ENCODE results near the gene HSBP1. TPM values are rescaled to one million over a fixed set of nuclear protein-coding genes. Genes with fewer than 3 reads are reported as not detected.

HSBP1 gene
- total and polyA plus RNA-seq, 2 donors from 2014 or later = 110 to 192 TPM

DNA sequence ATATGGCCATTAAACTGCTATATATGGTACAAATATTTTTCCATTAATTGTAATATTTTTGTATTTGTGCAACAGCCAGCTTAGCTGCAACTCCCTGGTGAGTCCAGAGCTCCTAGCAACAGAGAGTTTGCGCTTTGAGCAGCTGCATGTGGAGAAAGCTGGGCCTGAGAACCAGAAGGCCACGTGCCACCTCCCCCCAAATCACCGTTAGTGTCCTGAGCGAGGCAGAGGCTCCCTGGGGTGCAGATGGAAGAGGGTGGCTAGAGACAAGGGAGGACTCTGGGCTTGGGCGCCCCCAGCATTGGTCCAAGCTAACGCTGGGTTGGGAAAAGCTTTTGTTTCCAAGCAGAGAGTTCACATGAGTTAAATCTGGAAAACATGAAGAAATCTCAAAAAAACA lies 41.6 kb downstream of the HSBP1 start:
- Histone ChIP-seq H3K9me3 (ENCODE audit: control insufficient read depth in 2 of 3, insufficient read depth in 1 of 3, low read length in 3 of 3) (no peaks in the 10 kb centered on the region), H3K4me1 (ENCODE audit: control insufficient read depth in 2 of 3, insufficient read depth in 2 of 3, low read depth in 1 of 3, low read length in 3 of 3) (no peaks in the 10 kb centered on the region), H3K9ac (ENCODE audit: low read length in 3 of 3) (no peak overlapping the region), H3K27ac (ENCODE audit: low read depth in 2 of 2, low read length in 2 of 2) (no peak overlapping the region), H3K27me3 (ENCODE audit: control insufficient read depth, insufficient read depth, low read length) (no peaks in the 10 kb centered on the region), H3K36me3 (ENCODE audit: control insufficient read depth in 2 of 3, insufficient read depth in 3 of 3, low read length in 3 of 3) (no peaks in the 10 kb centered on the region), H3K4me3 (ENCODE audit: low read length in 3 of 3) (no peak overlapping the region)
- no peak for DNase-seq
- TF ChIP-seq, protein P1, sequence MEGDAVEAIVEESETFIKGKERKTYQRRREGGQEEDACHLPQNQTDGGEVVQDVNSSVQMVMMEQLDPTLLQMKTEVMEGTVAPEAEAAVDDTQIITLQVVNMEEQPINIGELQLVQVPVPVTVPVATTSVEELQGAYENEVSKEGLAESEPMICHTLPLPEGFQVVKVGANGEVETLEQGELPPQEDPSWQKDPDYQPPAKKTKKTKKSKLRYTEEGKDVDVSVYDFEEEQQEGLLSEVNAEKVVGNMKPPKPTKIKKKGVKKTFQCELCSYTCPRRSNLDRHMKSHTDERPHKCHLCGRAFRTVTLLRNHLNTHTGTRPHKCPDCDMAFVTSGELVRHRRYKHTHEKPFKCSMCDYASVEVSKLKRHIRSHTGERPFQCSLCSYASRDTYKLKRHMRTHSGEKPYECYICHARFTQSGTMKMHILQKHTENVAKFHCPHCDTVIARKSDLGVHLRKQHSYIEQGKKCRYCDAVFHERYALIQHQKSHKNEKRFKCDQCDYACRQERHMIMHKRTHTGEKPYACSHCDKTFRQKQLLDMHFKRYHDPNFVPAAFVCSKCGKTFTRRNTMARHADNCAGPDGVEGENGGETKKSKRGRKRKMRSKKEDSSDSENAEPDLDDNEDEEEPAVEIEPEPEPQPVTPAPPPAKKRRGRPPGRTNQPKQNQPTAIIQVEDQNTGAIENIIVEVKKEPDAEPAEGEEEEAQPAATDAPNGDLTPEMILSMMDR (IDR thresholded peaks at IDR 0.05; ENCODE audit: borderline replicate concordance, extremely low read depth, insufficient read depth) = no peak
- no peak for FAIRE-seq
- intact Hi-C loops (cut with DNase I) = no loop called here

DNA sequence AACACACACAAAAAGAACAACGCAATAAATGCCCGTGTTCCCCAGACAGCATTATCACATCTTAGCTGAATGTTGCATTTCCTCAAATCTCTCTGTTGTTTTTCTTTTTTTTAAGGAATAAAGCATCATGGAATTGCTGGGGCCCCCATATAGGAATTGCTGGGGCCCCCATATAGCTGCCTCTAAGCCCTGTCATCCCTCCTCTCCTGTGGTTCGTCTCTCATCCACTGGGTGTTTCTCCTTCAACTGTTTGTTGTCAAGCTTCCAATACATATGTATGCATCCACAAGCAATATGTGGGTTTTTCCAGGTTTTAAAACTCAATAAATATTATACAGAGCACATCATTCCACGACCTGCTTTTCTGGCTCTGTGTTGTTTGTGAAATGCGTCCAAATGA lies 43.2 kb downstream of the HSBP1 start:
- no peak overlapping the region for H3K27ac ChIP-seq (ENCODE audit: low read depth in 2 of 2, low read length in 2 of 2)
- TF ChIP-seq, protein P1 (IDR thresholded peaks at IDR 0.05; ENCODE audit: borderline replicate concordance, extremely low read depth, insufficient read depth) = no peak
- DNase-seq (no peak), FAIRE-seq (no peak)
- no peaks in the 10 kb centered on the region for H3K9me3 ChIP-seq (ENCODE audit: control insufficient read depth in 2 of 3, insufficient read depth in 1 of 3, low read length in 3 of 3)
- no peak overlapping the region for H3K4me3 ChIP-seq (ENCODE audit: low read length in 3 of 3)
- no peak overlapping the region for H3K9ac ChIP-seq (ENCODE audit: low read length in 3 of 3)
- no peaks in the 10 kb centered on the region for H3K36me3 ChIP-seq (ENCODE audit: control insufficient read depth in 2 of 3, insufficient read depth in 3 of 3, low read length in 3 of 3)
- intact Hi-C loops (cut with DNase I) = no loop called here
- no peaks in the 10 kb centered on the region for H3K4me1 ChIP-seq (ENCODE audit: control insufficient read depth in 2 of 3, insufficient read depth in 2 of 3, low read depth in 1 of 3, low read length in 3 of 3)
- H3K27me3 ChIP-seq (ENCODE audit: control insufficient read depth, insufficient read depth, low read length) = no peaks in the 10 kb centered on the region

DNA sequence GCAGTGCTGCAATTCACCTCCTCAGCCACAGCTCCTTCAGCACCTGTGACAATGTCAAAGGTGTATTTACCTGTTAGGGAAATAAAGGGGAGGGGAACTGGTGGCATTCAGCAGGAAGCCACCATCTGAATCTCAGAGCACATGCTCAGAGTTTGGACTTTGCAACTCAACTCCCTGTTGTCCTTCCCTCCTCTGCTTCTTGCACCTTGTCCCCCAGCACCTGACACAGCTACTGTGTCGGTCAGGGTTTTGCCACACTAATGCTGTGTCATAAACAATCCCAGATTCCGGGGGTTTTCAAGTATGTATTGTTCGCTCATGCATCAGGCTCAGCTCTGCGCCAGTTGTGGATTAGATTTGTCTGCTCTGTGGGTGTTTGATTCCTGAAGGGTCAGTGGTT lies 43.7 kb downstream of the HSBP1 start:
- FAIRE-seq = no peak

More for the DNA sequence above, 43.7 kb downstream of the HSBP1 start:
- peak in 1 of 5 donors; percentile 7 for DNase-seq
- no peak overlapping the region for H3K9ac ChIP-seq (ENCODE audit: low read length in 3 of 3)
- TF ChIP-seq, protein P1 (IDR thresholded peaks at IDR 0.05; ENCODE audit: borderline replicate concordance, extremely low read depth, insufficient read depth) = no peak
- intact Hi-C loops (cut with DNase I) = no loop called here
- H3K36me3 ChIP-seq (ENCODE audit: control insufficient read depth in 2 of 3, insufficient read depth in 3 of 3, low read length in 3 of 3) = no peaks in the 10 kb centered on the region
- H3K9me3 ChIP-seq (ENCODE audit: control insufficient read depth in 2 of 3, insufficient read depth in 1 of 3, low read length in 3 of 3) = no peaks in the 10 kb centered on the region
- no peak overlapping the region for H3K27ac ChIP-seq (ENCODE audit: low read depth in 2 of 2, low read length in 2 of 2)
- no peak overlapping the region for H3K4me3 ChIP-seq (ENCODE audit: low read length in 3 of 3)
- no peaks in the 10 kb centered on the region for H3K27me3 ChIP-seq (ENCODE audit: control insufficient read depth, insufficient read depth, low read length)
- H3K4me1 ChIP-seq (ENCODE audit: control insufficient read depth in 2 of 3, insufficient read depth in 2 of 3, low read depth in 1 of 3, low read length in 3 of 3) = no peaks in the 10 kb centered on the region
